ENCODE measurements around the gene CAMKMT.

CAMKMT gene

GRCh38 chr2:44519026-44519425 is 157.3 kb downstream of the CAMKMT start:
- no peak for DNase-seq

GRCh38 chr2:44522846-44523245 is 161.1 kb downstream of the CAMKMT start:
- no peak for DNase-seq

DNA sequence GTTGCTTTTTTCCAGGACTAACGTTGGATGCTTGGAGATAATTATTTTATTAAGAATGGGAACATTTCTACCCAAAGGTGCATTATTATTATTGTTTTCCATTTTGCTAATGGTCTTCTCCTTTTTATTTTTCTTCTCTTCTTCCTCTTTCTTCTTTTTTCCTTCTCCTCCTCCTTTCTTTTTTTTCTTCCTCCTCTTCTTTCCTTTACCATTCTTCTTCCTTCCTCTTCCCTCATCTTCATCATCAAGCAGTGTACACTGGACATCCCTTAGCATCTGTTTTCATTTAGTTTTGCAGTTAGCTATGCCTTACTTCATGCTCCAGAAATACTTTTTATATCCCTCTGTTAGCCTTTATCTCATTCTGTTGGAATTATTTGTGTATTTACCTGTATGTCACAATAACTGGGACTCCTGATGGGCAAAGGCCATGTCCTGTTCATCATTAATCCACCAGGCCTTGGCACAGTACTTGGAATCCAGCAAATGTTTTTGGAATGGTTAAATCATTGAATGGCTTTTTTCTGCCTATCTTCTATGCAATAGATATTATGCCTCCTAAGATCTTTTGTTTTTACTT is 162.7 kb downstream of the CAMKMT start:
- DNase-seq = no peak

DNA sequence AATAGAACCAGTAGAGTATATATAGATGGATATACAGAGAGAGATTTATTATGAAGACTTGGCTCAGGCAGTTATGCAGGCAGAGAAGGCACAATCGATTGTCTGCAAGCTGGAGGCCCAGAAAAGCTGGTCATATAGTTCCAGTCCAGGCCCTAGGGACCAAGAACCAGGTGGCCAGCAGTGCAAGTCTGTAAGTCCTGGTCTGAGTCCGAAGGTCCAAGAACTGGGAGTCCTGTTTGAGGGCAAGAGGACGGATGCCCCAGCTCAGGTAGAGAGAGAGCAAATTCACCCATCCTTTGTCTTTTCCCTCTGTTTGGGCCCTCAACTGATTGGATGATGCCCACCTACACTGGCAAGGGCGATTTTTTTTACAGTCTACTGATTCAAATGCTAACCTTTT is 164.6 kb downstream of the CAMKMT start:
- DNase-seq = no peak

DNA sequence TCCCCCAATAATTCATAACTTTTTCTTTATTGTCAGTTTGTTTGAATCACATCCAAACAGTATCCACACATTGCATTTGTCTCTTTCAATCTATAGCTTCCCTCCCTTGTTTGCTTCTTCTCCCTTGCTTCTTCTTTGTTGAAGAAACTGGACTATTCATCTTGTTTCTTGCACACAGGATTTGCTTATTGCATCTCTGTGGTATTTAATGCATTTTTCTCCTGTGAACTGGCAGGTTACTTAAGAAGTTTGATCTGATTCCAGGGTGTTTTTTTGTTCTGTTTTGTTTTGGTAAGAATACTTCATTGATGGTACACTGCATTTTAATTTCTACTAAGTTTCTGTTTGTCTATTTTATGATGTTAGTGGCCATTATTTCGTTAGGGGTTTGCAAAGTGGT is 166.8 kb downstream of the CAMKMT start:
- DNase-seq = peak; percentile 79

DNA sequence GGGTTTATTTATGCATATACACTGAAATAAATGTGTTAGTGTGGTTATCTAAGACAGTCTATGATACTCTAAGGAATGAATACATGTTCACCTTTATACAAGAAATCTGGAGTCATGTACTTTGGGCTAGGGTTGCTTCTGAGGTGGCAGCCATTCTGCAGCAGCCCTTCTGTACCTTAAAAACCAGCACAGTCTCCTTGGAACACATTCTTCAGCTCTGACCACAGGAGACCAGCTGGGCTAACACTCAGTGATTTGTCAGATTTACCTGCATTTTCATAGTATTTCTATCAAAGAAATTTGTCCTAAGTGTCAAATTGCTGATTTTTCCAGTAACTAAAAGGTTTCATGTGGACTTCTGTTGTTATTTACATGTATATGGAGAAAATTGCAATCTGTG is 167.7 kb downstream of the CAMKMT start:
- DNase-seq = no peak

DNA sequence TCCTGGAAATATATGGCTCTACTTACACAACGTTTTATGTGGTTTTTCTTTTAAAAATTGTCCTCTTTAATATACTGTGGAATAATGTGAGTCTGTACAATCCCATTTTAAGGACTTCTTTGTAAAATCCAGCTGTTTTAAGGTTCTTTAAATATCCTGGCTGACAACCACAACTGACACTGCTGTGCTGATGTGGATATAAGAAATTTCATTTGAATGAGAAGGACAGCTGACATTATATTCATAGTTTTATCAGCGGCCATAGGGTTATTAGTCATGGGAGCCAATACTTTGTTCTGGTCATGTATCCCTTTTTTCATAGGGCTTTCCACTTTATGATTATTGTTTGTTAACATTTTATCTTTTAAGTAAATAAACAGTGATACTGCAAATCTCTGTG is 169.5 kb downstream of the CAMKMT start:
- DNase-seq = no peak

GRCh38 chr2:44532031-44532430 is 170.3 kb downstream of the CAMKMT start:
- no peak for DNase-seq

- no peak for DNase-seq
Measured at GRCh38 chr2:44533508-44533907, 171.8 kb downstream of the CAMKMT start.

DNA sequence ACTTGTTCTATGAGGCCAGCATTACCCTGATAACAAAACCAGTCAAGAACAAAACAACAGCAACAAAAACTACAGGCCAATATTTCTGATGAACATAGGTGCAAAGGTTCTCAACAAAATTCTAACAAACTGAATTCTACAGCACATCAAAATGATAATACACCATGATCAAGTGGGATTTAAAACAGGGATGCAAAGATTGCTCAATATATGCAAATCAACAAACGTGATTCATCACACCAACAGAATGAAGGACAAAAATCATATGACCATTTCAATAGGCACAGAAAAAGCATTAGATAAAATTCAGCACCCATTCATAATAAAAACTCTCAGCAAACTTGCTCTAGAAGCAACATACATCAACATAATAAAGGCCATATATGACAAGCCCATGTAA is 173.6 kb downstream of the CAMKMT start:
- no peak for DNase-seq

DNA sequence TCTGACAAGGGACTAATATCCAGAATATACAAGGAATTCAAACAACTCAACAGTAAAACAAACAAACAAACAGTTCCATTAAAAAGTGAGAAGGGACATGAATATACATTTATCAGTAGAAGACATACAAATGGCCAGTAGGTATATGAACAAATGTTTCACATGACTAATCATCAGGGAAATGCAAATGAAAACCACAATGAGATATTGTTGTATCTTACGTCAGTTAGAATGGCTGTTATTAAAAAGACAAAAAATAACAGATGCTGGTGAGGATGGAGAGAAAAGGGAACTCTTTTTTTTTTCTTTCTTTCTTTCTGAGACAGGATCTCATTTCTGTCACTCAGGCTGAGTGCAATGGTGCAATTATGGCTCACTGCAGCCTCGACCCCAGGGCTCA is 175.5 kb downstream of the CAMKMT start:
- no peak for DNase-seq

DNA sequence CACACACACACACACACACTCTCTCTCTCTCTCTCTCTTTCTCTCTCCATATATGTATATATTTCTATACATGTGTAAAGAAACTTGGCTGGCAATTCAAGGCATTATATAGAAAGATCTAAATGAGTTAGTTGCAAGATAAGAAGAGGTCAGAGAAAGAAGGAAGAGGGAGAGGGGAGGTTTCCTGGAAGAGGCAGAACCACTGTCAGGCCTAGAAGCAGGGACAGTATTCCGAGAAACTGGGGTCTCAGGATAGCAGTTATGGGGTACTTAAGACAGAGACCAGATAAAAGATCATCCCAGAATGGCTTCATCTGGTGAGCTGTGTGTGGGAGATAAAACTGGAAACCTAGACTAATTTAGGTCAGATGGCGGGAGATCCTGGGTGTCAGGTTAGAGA is 180.8 kb downstream of the CAMKMT start:
- DNase-seq = no peak

GRCh38 chr2:44543773-44544725 is 182.3 kb downstream of the CAMKMT start:
- no peak for DNase-seq

DNA sequence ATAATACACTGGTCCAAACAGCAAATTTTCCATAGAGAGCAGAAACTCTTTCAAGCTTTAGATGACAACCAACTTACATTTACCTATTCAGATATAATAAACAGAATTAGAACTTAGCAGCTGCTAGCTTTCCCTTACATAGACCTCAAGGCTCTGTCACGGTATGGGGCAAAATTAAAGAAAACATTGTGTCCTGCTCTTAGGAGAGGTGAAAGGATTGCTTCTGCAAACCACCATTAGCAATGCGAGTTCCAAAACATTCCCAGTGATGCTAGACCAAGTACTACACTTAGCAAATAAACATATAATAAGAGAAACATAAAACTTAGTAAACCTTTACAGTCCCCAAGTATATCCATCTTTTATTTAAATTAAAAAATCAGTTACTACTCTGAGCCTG is 183.3 kb downstream of the CAMKMT start:
- no peak for DNase-seq

DNA sequence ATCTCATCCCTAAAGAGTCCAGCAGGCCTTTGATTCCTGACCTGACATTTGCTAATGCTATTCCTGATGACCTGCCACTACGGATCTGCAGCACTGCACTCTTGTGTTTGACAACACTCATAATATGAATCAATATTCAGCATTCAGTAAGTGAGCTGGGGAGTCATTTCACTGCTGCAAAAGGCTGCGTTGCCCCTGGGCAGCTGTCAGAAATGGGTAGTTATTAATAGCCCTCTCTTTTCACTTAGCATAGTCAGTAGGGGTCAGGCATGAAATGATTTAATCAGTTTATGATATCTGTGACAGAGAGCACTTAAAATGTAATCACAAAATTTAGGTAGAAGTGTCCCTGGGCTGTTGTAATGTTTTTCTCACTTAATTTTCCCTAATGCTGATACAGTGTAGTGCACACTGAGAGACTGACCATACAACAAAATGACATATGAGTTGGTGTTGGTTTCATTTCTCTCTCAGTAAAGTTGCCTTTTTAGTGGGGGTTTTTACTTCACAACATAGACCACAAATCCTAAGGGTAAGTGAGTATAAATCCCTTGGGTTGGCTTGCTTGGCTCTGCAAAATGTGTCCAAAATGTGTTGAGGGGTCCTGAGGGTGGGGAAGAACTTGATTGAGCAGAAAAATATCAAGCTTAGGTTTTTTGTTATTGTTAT is 184.8 kb downstream of the CAMKMT start:
- no peak for DNase-seq

GRCh38 chr2:44547718-44548117 is 186.0 kb downstream of the CAMKMT start:
- DNase-seq = no peak

GRCh38 chr2:44548221-44549098 is 186.7 kb downstream of the CAMKMT start:
- DNase-seq = no peak

DNA sequence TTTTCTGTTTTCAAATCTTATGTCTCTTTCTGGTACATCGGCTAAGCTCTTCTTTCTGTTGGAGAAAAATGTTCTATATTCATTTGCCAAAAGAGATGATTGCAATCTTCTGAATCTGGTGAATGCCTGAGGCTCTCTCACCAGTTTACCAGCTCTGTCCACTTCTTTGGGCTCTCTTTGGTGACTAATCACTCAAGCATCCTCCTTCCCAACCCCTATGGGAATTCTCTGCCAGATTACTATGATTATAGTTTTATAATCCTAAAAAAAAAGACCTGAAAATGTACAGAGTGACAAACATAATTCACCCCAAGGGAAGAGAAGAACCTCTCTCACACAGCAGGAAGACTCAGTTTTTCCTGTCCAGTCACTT is 187.3 kb downstream of the CAMKMT start:
- peak; percentile 93 for DNase-seq

- peak; percentile 52 for DNase-seq
Measured at GRCh38 chr2:44549856-44550255, 188.1 kb downstream of the CAMKMT start.

GRCh38 chr2:44550561-44550960 is 188.8 kb downstream of the CAMKMT start:
- DNase-seq = peak; percentile 13

GRCh38 chr2:44551497-44551896 is 189.8 kb downstream of the CAMKMT start:
- no peak for DNase-seq

DNA sequence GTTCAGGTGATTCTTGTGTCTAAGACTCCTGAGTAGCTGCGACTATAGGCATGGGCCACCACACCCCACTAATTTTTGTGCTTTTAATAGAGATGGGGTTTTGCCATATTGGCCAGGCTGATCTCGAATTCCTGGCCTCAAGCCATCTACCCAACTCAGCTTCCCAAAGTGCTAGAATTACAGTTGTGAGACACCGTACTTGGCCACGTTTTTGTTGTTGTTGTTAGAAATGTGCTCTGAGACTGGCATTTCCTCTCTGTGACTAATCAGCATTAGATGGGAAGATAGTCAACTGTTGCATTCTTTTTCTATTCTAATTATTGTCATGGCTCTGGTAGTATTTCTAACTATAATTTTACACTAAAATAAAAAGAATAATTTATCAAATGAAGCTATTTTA is 191.7 kb downstream of the CAMKMT start:
- DNase-seq = peak; percentile 79

- no peak for DNase-seq
Measured at GRCh38 chr2:44555700-44556099, 194.0 kb downstream of the CAMKMT start.
